Activated T-helper 1 cell treated with anti-CD3 and anti-CD28 coated beads, Interleukin-12 subunit alpha, Interleukin-12 subunit beta, Interleukin-2, Interleukin-4 antibody, amounts not matched to agents 30 ng/mL and 10 ng/mL and 1 ng/mL, durations not matched to agents 14 hours and 24 hours and 36 hours (primary cell): ENCODE measurements around the gene AMN. TPM values are rescaled to one million over a fixed set of nuclear protein-coding genes. Genes with fewer than 3 reads are reported as not detected.
"Not testable (repeated sequence)": the region's sequence is repeated elsewhere in the genome, so short reads cannot be mapped to it uniquely, and the experiment has no call there.

Experiments used
- DNase-seq: peaks from one replicate; pipeline ENCODE4 v3.0.0; 2021; ENCODE audit warnings: low spot score
- H3K27ac Mint-ChIP-seq: one replicate; pipeline ENCODE4 v1.8.0; 2021; ENCODE audit warnings: mild to moderate bottlenecking, mixed read lengths
- H3K27me3 Mint-ChIP-seq: one replicate; pipeline ENCODE4 v1.8.0; 2022; ENCODE audit warnings: mild to moderate bottlenecking, moderate library complexity, mixed read lengths; ENCODE audit not compliant: insufficient read depth
- H3K36me3 Mint-ChIP-seq: one replicate; pipeline ENCODE4 v1.8.0; 2021; ENCODE audit warnings: low read depth, mixed read lengths
- H3K4me1 Mint-ChIP-seq: one replicate; pipeline ENCODE4 v1.8.0; 2021; ENCODE audit warnings: low read depth, mixed read lengths
- H3K4me3 Mint-ChIP-seq: one replicate; pipeline ENCODE4 v1.8.0; 2021; ENCODE audit warnings: mild to moderate bottlenecking, moderate library complexity, mixed read lengths
- H3K9me3 Mint-ChIP-seq: one replicate; pipeline ENCODE4 v1.8.0; 2021; ENCODE audit warnings: mixed read lengths
- intact Hi-C: fragments of 100-400 bp; cut with micrococcal nuclease; formaldehyde crosslinking; loops from one replicate; pipeline ENCODE4 v1.15.1; 2024
- total RNA-seq: library from RNA; stranded (reverse); gene quantifications from 2 replicates; pipeline ENCODE4 v1.2.3, GENCODE V29; 2022

AMN gene
- total RNA-seq: 0.44 and 0.69 TPM in 2 replicates

- no peak within 1 kb of the TSS for H3K4me3 Mint-ChIP-seq
- no peak for DNase-seq
- H3K27me3 Mint-ChIP-seq: peaks cover 29% of the 10 kb centered on the region
- no peaks in the 10 kb centered on the region for H3K4me1 Mint-ChIP-seq
- intact Hi-C loops: no loop called here
- H3K36me3 Mint-ChIP-seq: no peaks in the 10 kb centered on the region
- no peak within 1 kb of the TSS for H3K27ac Mint-ChIP-seq
- H3K9me3 Mint-ChIP-seq: no peaks in the 10 kb centered on the region
Observed at GRCh38 chr14:102922490-102923200, at the start of gene AMN. Gene AMN (plus strand): TSS chr14:102922663. CDS start chr14:102922689, 26 bp downstream.

- no peak for DNase-seq
- Mint-ChIP-seq H3K4me3 (no peak overlapping the region), H3K9me3 (no peaks in the 10 kb centered on the region), H3K4me1 (peaks cover 24% of the 10 kb centered on the region), H3K36me3 (peaks cover 29% of the 10 kb centered on the region), H3K27ac (peak overlapping the region; percentile 50), H3K27me3 (no peaks in the 10 kb centered on the region)
- intact Hi-C loops: no loop called here
Observed at GRCh38 chr14:102873131-102873530, 49.3 kb upstream of the AMN start.

- peaks cover 26% of the 10 kb centered on the region for H3K36me3 Mint-ChIP-seq
- H3K9me3 Mint-ChIP-seq: no peaks in the 10 kb centered on the region
- intact Hi-C loops: no loop called here
- DNase-seq: no peak
- H3K27ac Mint-ChIP-seq: no peak overlapping the region
- H3K27me3 Mint-ChIP-seq: no peaks in the 10 kb centered on the region
- peaks cover 24% of the 10 kb centered on the region for H3K4me1 Mint-ChIP-seq
- no peak overlapping the region for H3K4me3 Mint-ChIP-seq
Observed at GRCh38 chr14:102873546-102874061, 48.9 kb upstream of the AMN start.

GRCh38 chr14:102875652-102876051, 46.8 kb upstream of the AMN start:
- Mint-ChIP-seq H3K9me3 (no peaks in the 10 kb centered on the region), H3K4me1 (peaks cover 17% of the 10 kb centered on the region), H3K27ac (no peak overlapping the region), H3K4me3 (no peak overlapping the region), H3K27me3 (no peaks in the 10 kb centered on the region), H3K36me3 (peaks cover 26% of the 10 kb centered on the region)
- DNase-seq: no peak
- intact Hi-C loops: no loop called here

- H3K4me3 Mint-ChIP-seq, DNase-seq, H3K4me1 Mint-ChIP-seq, H3K9me3 Mint-ChIP-seq, H3K27ac Mint-ChIP-seq, intact Hi-C loops, H3K27me3 Mint-ChIP-seq: not testable (repeated sequence)
- peaks cover 24% of the 10 kb centered on the region for H3K36me3 Mint-ChIP-seq
Observed at GRCh38 chr14:102877511-102877910, 45.0 kb upstream of the AMN start.

- Mint-ChIP-seq H3K27me3 (no peaks in the 10 kb centered on the region), H3K27ac (no peak overlapping the region), H3K9me3 (no peaks in the 10 kb centered on the region), H3K36me3 (peaks cover 29% of the 10 kb centered on the region), H3K4me1 (peaks cover 7% of the 10 kb centered on the region), H3K4me3 (no peak overlapping the region)
- intact Hi-C loops: no loop called here
- DNase-seq: no peak
Observed at GRCh38 chr14:102878174-102878969, 44.1 kb upstream of the AMN start.

- H3K4me3 Mint-ChIP-seq: no peak overlapping the region
- no peaks in the 10 kb centered on the region for H3K9me3 Mint-ChIP-seq
- H3K27ac Mint-ChIP-seq: no peak overlapping the region
- H3K27me3 Mint-ChIP-seq: no peaks in the 10 kb centered on the region
- intact Hi-C loops: no loop called here
- peaks cover 29% of the 10 kb centered on the region for H3K36me3 Mint-ChIP-seq
- H3K4me1 Mint-ChIP-seq: peaks cover 10% of the 10 kb centered on the region
- no peak for DNase-seq
Observed at GRCh38 chr14:102878970-102879460, 43.4 kb upstream of the AMN start.

- Mint-ChIP-seq H3K4me3 (no peak overlapping the region), H3K27me3 (no peaks in the 10 kb centered on the region), H3K36me3 (peaks cover 46% of the 10 kb centered on the region), H3K9me3 (no peaks in the 10 kb centered on the region), H3K27ac (peak overlapping the region; percentile 37), H3K4me1 (peaks cover 10% of the 10 kb centered on the region)
- intact Hi-C loops: loop anchor here (2.0 to 5.0 kb wide), 2 partner anchors 104 to 520 kb away; partner anchors contain the start of genes CINP and TECPR2
- DNase-seq: no peak
Observed at GRCh38 chr14:102882226-102882906, 40.1 kb upstream of the AMN start.

GRCh38 chr14:102883089-102883541, 39.3 kb upstream of the AMN start:
- peak overlapping the region; percentile 62 for H3K27ac Mint-ChIP-seq
- no peaks in the 10 kb centered on the region for H3K9me3 Mint-ChIP-seq
- no peaks in the 10 kb centered on the region for H3K27me3 Mint-ChIP-seq
- no peak for DNase-seq
- intact Hi-C loops: loop anchor here (1.0 to 5.0 kb wide), 4 partner anchors 61 to 521 kb away; partner anchors contain the start of genes CINP and TECPR2
- H3K36me3 Mint-ChIP-seq: peaks cover 50% of the 10 kb centered on the region
- H3K4me1 Mint-ChIP-seq: peaks cover 10% of the 10 kb centered on the region
- H3K4me3 Mint-ChIP-seq: no peak overlapping the region

GRCh38 chr14:102883554-102883953, 38.9 kb upstream of the AMN start:
- Mint-ChIP-seq H3K9me3 (no peaks in the 10 kb centered on the region), H3K4me3 (no peak overlapping the region), H3K27ac (no peak overlapping the region), H3K36me3 (peaks cover 52% of the 10 kb centered on the region), H3K4me1 (peaks cover 10% of the 10 kb centered on the region), H3K27me3 (no peaks in the 10 kb centered on the region)
- intact Hi-C loops: loop anchor here (1.0 to 5.0 kb wide), 4 partner anchors 61 to 521 kb away; partner anchors contain the start of genes CINP and TECPR2
- DNase-seq: no peak

- H3K27me3 Mint-ChIP-seq: no peaks in the 10 kb centered on the region
- no peak overlapping the region for H3K4me3 Mint-ChIP-seq
- peaks cover 10% of the 10 kb centered on the region for H3K4me1 Mint-ChIP-seq
- intact Hi-C loops: no loop called here
- no peak for DNase-seq
- H3K36me3 Mint-ChIP-seq: peaks cover 50% of the 10 kb centered on the region
- H3K9me3 Mint-ChIP-seq: no peaks in the 10 kb centered on the region
- no peak overlapping the region for H3K27ac Mint-ChIP-seq
Observed at GRCh38 chr14:102885737-102886447, 36.6 kb upstream of the AMN start.

- intact Hi-C loops: no loop called here
- Mint-ChIP-seq H3K27ac (no peak overlapping the region), H3K36me3 (peaks cover 45% of the 10 kb centered on the region)
Observed at GRCh38 chr14:102888748-102889147, 33.7 kb upstream of the AMN start.

More at GRCh38 chr14:102888748-102889147, 33.7 kb upstream of the AMN start:
- H3K4me3 Mint-ChIP-seq: no peak overlapping the region
- DNase-seq: no peak
- no peaks in the 10 kb centered on the region for H3K4me1 Mint-ChIP-seq
- H3K27me3 Mint-ChIP-seq: no peaks in the 10 kb centered on the region
- H3K9me3 Mint-ChIP-seq: no peaks in the 10 kb centered on the region
